Heart left ventricle (tissue), 16 donors: ENCODE measurements around the gene PARS2. TPM values are rescaled to one million over a fixed set of nuclear protein-coding genes. Genes with fewer than 3 reads are reported as not detected.
A peak's percentile ranks its signal among the peaks of the same experiment; 100 is the strongest.

Source experiments
- ATAC-seq, 4 donors: fragments of 200-7000 bp; cut with Tn5 transposase; one replicate each; pipeline ENCODE4 v1.9.1; 2020 to 2022; ENCODE audit warnings: moderate library complexity in 4 of 4, mild to moderate bottlenecking in 3 of 4, moderate number of reproducible peaks in 1 of 4
- DNase-seq, 5 donors: peaks; one replicate each; pipeline ENCODE4 v3.0.0-alpha.2; 2020
- H3K27ac ChIP-seq, 12 donors: fragments of 200-600 bp; sonication (generic) in 4 of 12; one replicate each; pipeline versions ENCODE4 v1.5.0 to v1.8.0; 2016 to 2022; ENCODE audit warnings: mild to moderate bottlenecking in 2 of 12
- H3K27me3 ChIP-seq, 9 donors: fragments of 200-600 bp; sonication (generic) in 2 of 9; one replicate each; pipeline versions ENCODE4 v1.5.1 to v1.8.0; 2016 to 2022; ENCODE audit warnings: mild to moderate bottlenecking in 3 of 9
- H3K36me3 ChIP-seq, 9 donors: fragments of 200-600 bp; sonication (generic) in 2 of 9; one replicate each; pipeline versions ENCODE4 v1.5.0 to v1.8.0; 2018 to 2022; ENCODE audit warnings: mild to moderate bottlenecking in 2 of 9
- H3K4me1 ChIP-seq, 12 donors: fragments of 200-600 bp; sonication (generic) in 4 of 12; one replicate each; pipeline versions ENCODE4 v1.5.0 to v1.8.0; 2016 to 2022; ENCODE audit warnings: mild to moderate bottlenecking in 3 of 12
- H3K4me3 ChIP-seq, 12 donors: fragments of 200-600 bp; sonication (generic) in 4 of 12; one replicate each; pipeline versions ENCODE4 v1.5.0 to v1.8.0; 2017 to 2022; ENCODE audit warnings: mild to moderate bottlenecking in 9 of 12, moderate library complexity in 4 of 12
- H3K9me3 ChIP-seq, 12 donors: fragments of 200-600 bp; sonication (generic) in 4 of 12; one replicate each; pipeline versions ENCODE4 v1.5.0 to v1.8.0; 2016 to 2022; ENCODE audit warnings: mild to moderate bottlenecking in 1 of 12
- POLR2A ChIP-seq, 2 donors: fragments of 450-650 bp; IDR thresholded peaks; one replicate each; pipeline ENCODE4 v1.6.1; 2017; ENCODE audit warnings: antibody characterized with exemption in 2 of 2, mild to moderate bottlenecking in 2 of 2, moderate library complexity in 2 of 2
- WGBS, 4 donors: extraction: QIAGEN DNeasy Blood & Tissue Kit in 2 of 4; methylation state at CpG; one replicate each; pipeline versions ENCODE4 v1.1.5 to v1.1.7; 2013 to 2018; 5-methylcytosine and 5-hydroxymethylcytosine counted together
- intact Hi-C, 10 donors: fragments of 100-400 bp; cut with DNase I; formaldehyde crosslinking; loops; one replicate each; pipeline versions ENCODE4 v1.11.1 to v1.14.2; 2022
- polyA plus RNA-seq, 2 donors: library from polyadenylated mRNA; stranded (reverse); fragments of 200-250 nt; gene quantifications; one replicate each; pipeline ENCODE4 v1.2.3, GENCODE V29; 2013
- total RNA-seq, 9 donors: library from RNA; depleted of rRNA in 2 of 9; stranded (reverse); fragments of >200 nt in 2 of 9; fragmentation: NEBNext Ultra II Directional in 3 of 9; extraction: Animal tissue kit (Norgen Biotek cat#: 25700) in 3 of 9; gene quantifications; one replicate each; pipeline versions ENCODE4 v1.1.0 to v1.2.4, GENCODE V29; 2016 to 2023
- TF ChIP-seq, protein P1 (sequence below), 12 donors: fragments of 200-600 bp; sonication (generic) in 4 of 12; IDR thresholded peaks; one replicate each; pipeline versions ENCODE4 v1.5.0 to v1.8.0; 2018 to 2022; ENCODE audit warnings: antibody characterized with exemption in 12 of 12, mild to moderate bottlenecking in 5 of 12
- donor health status: ischemic (EF 13 %, LVEDD 7.1; RV severe dilation, severe dysfunction).
- donor health status: healthy with polysubstance abuse.
- donor health status: DM: no; HTN: yes; CAD: no.
- donor health status: DM: no; HTN: no; CAD: no.
- donor health status: ischemic (EF 25% LVEDD 6.9; RV normal size, moderate dysfunction).
- donor health status: ischemic (EF 25% LVEDD 5.7; RV mildly dilated, moderate dysfunction).
- donor health status: healthy.
- donor health status: DM: yes; HTN: yes; CAD: no.
- donor health status: ischemic (EF 35%, LVEDD 5.7; RV mildly dilated, moderate dysfunction).
- donor health status: nonischemic (EF 11% LVEDD 7.7; RV severe dilation, severe dysfunction).
- donor health status: DM: yes; HTN: yes; CAD: no.
- donor health status: PGD.
- donor health status: ischemic (EF 29% LVEDD 5.4; RV normal size, mild dysfunction).
- donor health status: nonischemic (EF 23%, LVEDD 6.1; RV moderate dilation, normal function).

The PARS2 gene
- total and polyA plus RNA-seq, 11 donors: 1.7 to 7.7 (median 4.7) TPM

GRCh38 chr1:54791880-54792522, 27.7 kb upstream of the PARS2 start:
- H3K36me3 ChIP-seq: no peaks in the 10 kb centered on the region
- DNase-seq (no peak), ATAC-seq (no peak)
- WGBS, 4 donors: 79 to 82% (median 80%) methylated on average over 13 of the region's 13 CpGs
- peaks cover 0 to 35% (median 0%) of the 10 kb centered on the region in 9 donors for H3K27me3 ChIP-seq
- peak overlapping the region in 1 of 12 donors; percentile 67 for H3K27ac ChIP-seq
- no peaks in the 10 kb centered on the region for H3K4me1 ChIP-seq
- no peak for TF ChIP-seq POLR2A (IDR thresholded peaks at IDR 0.05)
- TF ChIP-seq, protein P1, sequence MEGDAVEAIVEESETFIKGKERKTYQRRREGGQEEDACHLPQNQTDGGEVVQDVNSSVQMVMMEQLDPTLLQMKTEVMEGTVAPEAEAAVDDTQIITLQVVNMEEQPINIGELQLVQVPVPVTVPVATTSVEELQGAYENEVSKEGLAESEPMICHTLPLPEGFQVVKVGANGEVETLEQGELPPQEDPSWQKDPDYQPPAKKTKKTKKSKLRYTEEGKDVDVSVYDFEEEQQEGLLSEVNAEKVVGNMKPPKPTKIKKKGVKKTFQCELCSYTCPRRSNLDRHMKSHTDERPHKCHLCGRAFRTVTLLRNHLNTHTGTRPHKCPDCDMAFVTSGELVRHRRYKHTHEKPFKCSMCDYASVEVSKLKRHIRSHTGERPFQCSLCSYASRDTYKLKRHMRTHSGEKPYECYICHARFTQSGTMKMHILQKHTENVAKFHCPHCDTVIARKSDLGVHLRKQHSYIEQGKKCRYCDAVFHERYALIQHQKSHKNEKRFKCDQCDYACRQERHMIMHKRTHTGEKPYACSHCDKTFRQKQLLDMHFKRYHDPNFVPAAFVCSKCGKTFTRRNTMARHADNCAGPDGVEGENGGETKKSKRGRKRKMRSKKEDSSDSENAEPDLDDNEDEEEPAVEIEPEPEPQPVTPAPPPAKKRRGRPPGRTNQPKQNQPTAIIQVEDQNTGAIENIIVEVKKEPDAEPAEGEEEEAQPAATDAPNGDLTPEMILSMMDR (IDR thresholded peaks at IDR 0.05): peak in 8 of 12 donors; percentile 14 to 41 (median 24)
- H3K9me3 ChIP-seq: peaks cover 0 to 9% (median 3%) of the 10 kb centered on the region in 12 donors
- no peak overlapping the region for H3K4me3 ChIP-seq
- intact Hi-C loops: no loop called here

DNA sequence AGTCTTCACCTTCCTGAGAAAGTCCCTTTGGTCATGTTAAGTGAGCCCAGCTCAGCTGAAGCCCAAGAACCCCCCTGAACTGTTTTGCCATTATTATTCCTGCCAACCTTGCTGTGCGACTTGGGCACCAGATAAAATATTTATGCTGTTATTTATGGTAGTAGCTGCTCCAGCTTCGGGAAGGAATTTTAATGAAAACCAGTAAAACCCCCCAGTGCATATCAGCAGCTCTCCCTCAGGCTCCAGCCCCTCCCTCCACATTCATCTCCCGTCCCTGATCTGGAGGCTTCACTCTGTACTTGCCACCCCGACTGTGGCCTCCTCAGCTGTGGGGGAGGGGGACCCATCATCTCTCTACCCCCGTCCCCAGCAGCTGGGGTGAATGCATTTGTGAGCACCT, 24.1 kb upstream of the PARS2 start:
- no peaks in the 10 kb centered on the region for H3K4me1 ChIP-seq
- no peak for ATAC-seq

DNA sequence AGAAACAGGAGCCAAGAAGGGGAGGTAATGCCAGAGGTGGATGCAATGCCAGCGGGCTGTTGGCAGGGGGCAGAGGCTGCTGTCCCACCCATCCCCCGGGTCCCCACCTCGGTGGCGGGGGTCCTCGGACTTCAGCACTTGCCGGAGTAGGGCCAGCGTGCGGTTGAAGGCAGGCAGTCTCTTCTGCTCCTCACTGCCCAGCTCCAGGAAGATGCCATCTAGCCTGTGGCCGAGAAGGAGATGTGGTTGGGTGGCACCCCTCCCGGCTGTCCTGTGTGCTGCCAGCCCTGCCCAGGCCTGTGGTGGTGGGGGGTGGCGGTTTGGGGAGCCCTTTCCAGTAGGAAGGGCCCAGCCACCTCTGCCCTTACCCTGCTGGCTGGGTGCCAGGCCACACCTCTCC, 23.3 kb upstream of the PARS2 start:
- Histone ChIP-seq H3K27ac (no peak overlapping the region), H3K36me3 (no peaks in the 10 kb centered on the region), H3K27me3 (peaks cover 0 to 32% (median 0%) of the 10 kb centered on the region in 9 donors), H3K4me1 (no peaks in the 10 kb centered on the region), H3K4me3 (no peak overlapping the region), H3K9me3 (peaks cover 0 to 9% (median 3%) of the 10 kb centered on the region in 12 donors)
- DNase-seq (no peak), ATAC-seq (no peak)
- 84 to 88% (median 86%) methylated on average over 10 to 11 of the region's 11 CpGs for WGBS, 4 donors
- TF ChIP-seq, protein P1 (IDR thresholded peaks at IDR 0.05): no peak
- TF ChIP-seq POLR2A (IDR thresholded peaks at IDR 0.05): no peak
- intact Hi-C loops: loop anchor here in 1 of 10 donors (10.0 kb wide), 1 partner anchor 273 kb away; no protein-coding TSS in a partner anchor

More for the DNA sequence above, 24.1 kb upstream of the PARS2 start:
- intact Hi-C loops: loop anchor here in 1 of 10 donors (10.0 kb wide), 1 partner anchor 274 kb away; no protein-coding TSS in a partner anchor
- DNase-seq: no peak
- Histone ChIP-seq H3K27me3 (peaks cover 0 to 35% (median 0%) of the 10 kb centered on the region in 9 donors), H3K9me3 (peaks cover 0 to 9% (median 3%) of the 10 kb centered on the region in 12 donors), H3K27ac (no peak overlapping the region), H3K36me3 (no peaks in the 10 kb centered on the region), H3K4me3 (no peak overlapping the region)
- no peak for TF ChIP-seq POLR2A (IDR thresholded peaks at IDR 0.05)
- TF ChIP-seq, protein P1 (IDR thresholded peaks at IDR 0.05): no peak
- 31 to 39% (median 36%) methylated on average over 5 of the region's 5 CpGs for WGBS, 4 donors

GRCh38 chr1:54786778-54787177, 22.5 kb upstream of the PARS2 start:
- DNase-seq (no peak), ATAC-seq (no peak)
- no peaks in the 10 kb centered on the region for H3K4me1 ChIP-seq
- 90 to 94% (median 91%) methylated on average over 8 of the region's 8 CpGs for WGBS, 4 donors
- H3K36me3 ChIP-seq: no peaks in the 10 kb centered on the region
- H3K27ac ChIP-seq: no peak overlapping the region
- H3K27me3 ChIP-seq: peaks cover 0 to 32% (median 0%) of the 10 kb centered on the region in 9 donors
- no peak overlapping the region for H3K4me3 ChIP-seq
- TF ChIP-seq, protein P1 (IDR thresholded peaks at IDR 0.05): no peak
- no peak for TF ChIP-seq POLR2A (IDR thresholded peaks at IDR 0.05)
- intact Hi-C loops: loop anchor here in 1 of 10 donors (10.0 kb wide), 1 partner anchor 272 kb away; no protein-coding TSS in a partner anchor
- peaks cover 0 to 3% (median under 1%) of the 10 kb centered on the region in 12 donors for H3K9me3 ChIP-seq
